IMR-90 (cell line): ENCODE measurements around the gene SAMM50. TPM values are rescaled to one million over a fixed set of nuclear protein-coding genes. Genes with fewer than 3 reads are reported as not detected.

ENCODE experiments used
- ATAC-seq: fragments of 200-7000 bp; cut with Tn5 transposase; 2 replicates; pipeline ENCODE4 v1.9.1; 2020; ENCODE audit warnings: low read depth, mild to moderate bottlenecking, moderate library complexity
- BruUV-seq: library from RNA; stranded (reverse); fragments of 400-500 nt; replicated peaks from 2 replicates; lab custom pipeline; 2021; lab: Mats Ljungman, UMichigan
- CTCF ChIA-PET: fragments of 300-600 bp; formaldehyde crosslinking; extraction: SDS; loops from one replicate; lab custom pipeline; 2021; ENCODE audit warnings: antibody characterized with exemption; lab: Yijun Ruan, JAX
- POLR2A ChIA-PET: fragments of 300-600 bp; sonication (Branson Sonifier 250); formaldehyde crosslinking; loops from one replicate; lab custom pipeline; 2022; ENCODE audit warnings: antibody characterized with exemption; ENCODE audit not compliant: unreplicated experiment; lab: Charles Lee
- DNase-seq: peaks from one replicate; pipeline ENCODE4 v3.0.0; 2013
- H2AFZ ChIP-seq: replicated peaks from 2 replicates; pipeline ENCODE3; 2013; ENCODE audit warnings: low read length, mild to moderate bottlenecking; ENCODE audit not compliant: poor library complexity
- H2AK5ac ChIP-seq: 2 replicates; pipeline ENCODE4 v1.6.1; 2013; ENCODE audit warnings: low read depth, low read length, inconsistent platforms
- H2AK9ac ChIP-seq: replicated peaks from 2 replicates; pipeline ENCODE3; 2013; ENCODE audit warnings: mild to moderate bottlenecking, low read depth, low read length, moderate library complexity; ENCODE audit not compliant: poor library complexity
- H2BK120ac ChIP-seq: 2 replicates; pipeline ENCODE4 v1.6.1; 2013; ENCODE audit warnings: low read depth, low read length, inconsistent platforms
- H2BK15ac ChIP-seq: 3 replicates; pipeline ENCODE4 v1.6.1; 2013; ENCODE audit warnings: low read depth, low read length, inconsistent platforms
- H2BK20ac ChIP-seq: 2 replicates; pipeline ENCODE4 v1.6.1; 2013; ENCODE audit warnings: low read depth, mild to moderate bottlenecking, inconsistent platforms, low read length, moderate library complexity
- H2BK5ac ChIP-seq: 2 replicates; pipeline ENCODE4 v1.6.1; 2013; ENCODE audit warnings: mild to moderate bottlenecking, low read depth, low read length, inconsistent platforms; ENCODE audit not compliant: poor library complexity, severe bottlenecking
- H3K14ac ChIP-seq: replicated peaks from 2 replicates; pipeline ENCODE4 v1.6.1; 2013; ENCODE audit warnings: low read depth, low read length, inconsistent platforms
- H3K18ac ChIP-seq: 2 replicates; pipeline ENCODE4 v1.6.1; 2013; ENCODE audit warnings: low read depth, low read length, control low read depth
- H3K23ac ChIP-seq: 2 replicates; pipeline ENCODE4 v1.6.1; 2013; ENCODE audit warnings: low read depth, low read length, inconsistent platforms
- H3K27ac ChIP-seq: 2 replicates; pipeline ENCODE4 v1.5.1; 2013; ENCODE audit warnings: mild to moderate bottlenecking, control low read depth, low read length; ENCODE audit not compliant: insufficient read depth
- H3K27me3 ChIP-seq: 2 replicates; pipeline ENCODE4 v1.6.1; 2013; ENCODE audit warnings: low read length; ENCODE audit not compliant: control insufficient read depth, insufficient read depth
- H3K36me3 ChIP-seq: 2 replicates; pipeline ENCODE4 v1.6.1; 2013; ENCODE audit warnings: low read length, mixed read lengths; ENCODE audit not compliant: control insufficient read depth, insufficient read depth
- H3K4ac ChIP-seq: 2 replicates; pipeline ENCODE4 v1.6.1; 2013; ENCODE audit warnings: low read depth, low read length, inconsistent platforms
- H3K4me1 ChIP-seq: 2 replicates; pipeline ENCODE4 v1.6.1; 2013; ENCODE audit warnings: low read length, mixed read lengths; ENCODE audit not compliant: control insufficient read depth, insufficient read depth
- H3K4me2 ChIP-seq: 2 replicates; pipeline ENCODE4 v1.6.1; 2013; ENCODE audit warnings: low read depth, mild to moderate bottlenecking, control low read depth, low read length, moderate library complexity
- H3K4me3 ChIP-seq: 2 replicates; pipeline ENCODE4 v1.5.1; 2013; ENCODE audit warnings: low read depth, mild to moderate bottlenecking, control low read depth, low read length, moderate library complexity; ENCODE audit not compliant: insufficient read depth
- H3K56ac ChIP-seq: 2 replicates; pipeline ENCODE4 v1.6.1; 2013; ENCODE audit warnings: low read length, inconsistent platforms; ENCODE audit not compliant: insufficient read depth; ENCODE audit errors: extremely low read depth
- H3K79me1 ChIP-seq, 2 experiments: 2 replicates each; pipeline ENCODE4 v1.6.1; 2013; ENCODE audit warnings: low read length in 2 of 2, inconsistent platforms in 1 of 2, low read depth in 1 of 2
- H3K9ac ChIP-seq: 2 replicates; pipeline ENCODE4 v1.6.1; 2013; ENCODE audit warnings: low read depth, low read length, control low read depth
- H3K9me1 ChIP-seq: 2 replicates; pipeline ENCODE4 v1.6.1; 2013; ENCODE audit warnings: low read length, inconsistent platforms; ENCODE audit not compliant: insufficient read depth
- H3K9me3 ChIP-seq: 2 replicates; pipeline ENCODE4 v1.6.1; 2013; ENCODE audit warnings: low read length; ENCODE audit not compliant: control insufficient read depth, insufficient read depth
- H4K20me1 ChIP-seq: 2 replicates; pipeline ENCODE4 v1.6.1; 2013; ENCODE audit warnings: low read length, inconsistent platforms; ENCODE audit not compliant: insufficient read depth
- H4K5ac ChIP-seq: 2 replicates; pipeline ENCODE4 v1.6.1; 2013; ENCODE audit warnings: mild to moderate bottlenecking, low read depth, low read length, control low read depth
- H4K8ac ChIP-seq, 2 experiments: 2 replicates each; pipeline ENCODE4 v1.6.1; 2013; ENCODE audit warnings: low read depth in 2 of 2, low read length in 2 of 2, control low read depth in 1 of 2, inconsistent platforms in 1 of 2
- H4K91ac ChIP-seq: 2 replicates; pipeline ENCODE4 v1.6.1; 2013; ENCODE audit warnings: low read depth, low read length, inconsistent platforms; ENCODE audit not compliant: insufficient read depth
- CTCF ChIP-seq: conservative IDR thresholded peaks from 2 replicates; pipeline ENCODE4 v1.5.1; 2012; ENCODE audit warnings: mild to moderate bottlenecking, low read depth, low read length, improper control_type of control experiment
- NFE2L2 ChIP-seq: fragments of 150-350 bp; IDR thresholded peaks from 2 replicates; pipeline ENCODE4 v1.6.1; 2016; ENCODE audit warnings: low read depth, mild to moderate bottlenecking, low read length
- RAD21 ChIP-seq: IDR thresholded peaks from 2 replicates; pipeline ENCODE4 v1.6.1; 2012; ENCODE audit warnings: low read length, improper control_type of control experiment
- SMC3 ChIP-seq: fragments of 150-350 bp; IDR thresholded peaks from 2 replicates; pipeline ENCODE4 v1.6.1; 2016; ENCODE audit warnings: low read depth, mild to moderate bottlenecking, antibody characterized with exemption, low read length, moderate library complexity
- WGBS, 2 experiments: methylation state at CpG; one replicate each; pipeline versions ENCODE4 v1.1.5 to v1.1.7; 2013; ENCODE audit warnings: missing lambda C conversion rate in 2 of 2; ENCODE audit not compliant: insufficient read length in 1 of 2; ENCODE audit errors: extremely low coverage in 2 of 2; 5-methylcytosine and 5-hydroxymethylcytosine counted together
- dilution Hi-C: fragments of 300-500 bp; cut with HindIII; formaldehyde crosslinking; loops from one replicate; pipeline ENCODE4 v1.14.3; 2018; ENCODE audit warnings: low sequenced_read_pairs; ENCODE audit not compliant: unreplicated experiment
- in situ Hi-C: fragments of 300-500 bp; cut with MboI; formaldehyde crosslinking; loops from 3 replicates; pipeline ENCODE4 v1.14.3; 2019; ENCODE audit warnings: low sequenced_read_pairs, inconsistent platforms, mixed read lengths
- intact Hi-C: fragments of 100-400 bp; cut with micrococcal nuclease; formaldehyde crosslinking; loops from 2 replicates; pipeline ENCODE4 v1.10.0; 2022
- polyA plus RNA-seq, 3 experiments: library from polyadenylated mRNA; depleted of rRNA; stranded (reverse); fragments of >200 nt; gene quantifications; 2 replicates each; pipeline ENCODE4 v1.2.3, GENCODE V29; 2012; ENCODE audit warnings: low replicate concordance in 1 of 3
- total RNA-seq: library from RNA; depleted of rRNA; stranded (reverse); fragments of >200 nt; gene quantifications from 2 replicates; pipeline ENCODE4 v1.2.3, GENCODE V29; 2012

SAMM50 gene
- total and polyA plus RNA-seq, 2 of the 4 experiments (the other 2 are of a cell fraction), result 40.6 to 43.7 TPM

DNA sequence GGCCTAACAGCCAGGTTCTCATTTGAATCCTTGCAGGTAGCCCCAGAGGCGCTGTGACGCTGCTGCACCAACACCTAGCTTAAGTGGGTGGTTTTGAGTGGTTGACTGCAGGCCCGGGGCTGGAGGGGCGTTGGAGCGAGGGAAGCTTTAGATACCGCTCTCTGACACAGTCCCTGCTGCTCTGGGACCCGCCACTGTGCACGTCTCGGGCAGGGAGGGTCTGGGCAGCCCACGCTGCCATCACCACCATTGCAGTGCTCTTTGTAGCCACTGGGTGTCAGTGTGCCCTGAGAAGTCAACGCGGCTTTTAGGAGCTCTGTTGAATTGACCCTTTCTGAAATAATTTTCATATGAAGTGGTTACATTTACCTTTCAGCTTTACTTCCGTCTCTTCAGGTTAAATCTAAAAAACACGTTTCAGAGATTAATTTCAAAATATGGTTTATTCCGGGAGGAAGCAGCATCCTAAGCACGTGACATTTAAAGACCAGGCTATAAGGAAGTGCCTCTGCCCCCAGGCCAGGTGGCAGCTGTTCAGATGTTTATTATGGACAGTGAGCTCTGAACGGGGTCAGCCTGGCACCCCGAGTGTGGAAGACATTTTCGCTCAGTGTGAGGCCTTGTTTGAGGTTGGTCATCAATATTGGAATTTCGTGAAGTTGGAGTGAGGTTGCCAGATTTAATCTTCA lies 38.0 kb downstream of the SAMM50 start:
- TF ChIP-seq CTCF, result peak; percentile 93
- TF ChIP-seq RAD21, result peak; percentile 95
- TF ChIP-seq SMC3, result peak; percentile 96
- TF ChIP-seq NFE2L2, result no peak
- DNase-seq (peak; percentile 64), ATAC-seq (peak; percentile 93)
- Histone ChIP-seq H3K4me1 (peaks cover 7% of the 10 kb centered on the region; the same call in 1 of the 2 replicates), H2AK5ac (no peak overlapping the region; the same call in 1 of the 2 replicates), H3K9me3 (no peaks in the 10 kb centered on the region), H3K4me3 (no peak overlapping the region), H3K27ac (no peak overlapping the region), H3K56ac (no peak overlapping the region), H2BK120ac (no peak overlapping the region), H4K5ac (no peak overlapping the region), H3K18ac (no peak overlapping the region), H2BK15ac (no peak overlapping the region), H2BK5ac (no peak overlapping the region), H3K27me3 (no peaks in the 10 kb centered on the region), H4K91ac (no peak overlapping the region), H2AK9ac (no peak overlapping the region), H3K4me2 (no peak overlapping the region), H4K20me1 (peaks cover 15% of the 10 kb centered on the region), H3K23ac (no peak overlapping the region), H3K9me1 (no peaks in the 10 kb centered on the region), H3K36me3 (peaks cover 61% of the 10 kb centered on the region), H3K14ac (no peak overlapping the region), H3K79me1 (peaks cover 0 to 15% of the 10 kb centered on the region in 2 experiments; a peak in 2 of 4 replicates), H2AFZ (peak overlapping the region; percentile 82), H2BK20ac (no peak overlapping the region), H3K9ac (no peak overlapping the region), H3K4ac (no peak overlapping the region), H4K8ac (no peak overlapping the region)
- in situ Hi-C loops (loop anchor here (10.0 kb wide), 1 partner anchor 342 kb away; no protein-coding TSS in a partner anchor), dilution Hi-C loops (no loop called here), intact Hi-C loops (loop anchor here (1.0 to 5.0 kb wide), 6 partner anchors 88 to 674 kb away; no protein-coding TSS in a partner anchor)
- BruUV-seq, result no TSS peak
- 26% methylated on average over 6 of the region's 20 CpGs; no CpG with 5 or more reads in 1 of the 2 experiments for WGBS, 2 experiments
- ChIA-PET POLR2A (interaction anchor here (0.8 kb wide), 1 partner anchor 8 kb away, joined by 3 read pairs; no protein-coding TSS in a partner anchor), CTCF (interaction anchor here (0.6 to 2.1 kb wide), 22 partner anchors 8 to 654 kb away, joined by 3 to 26 read pairs (median 5); no protein-coding TSS in a partner anchor)
